Measurements from ENCODE around the gene OR2B6. TPM values are rescaled to one million over a fixed set of nuclear protein-coding genes. Genes with fewer than 3 reads are reported as not detected.

OR2B6 gene
- total RNA-seq, 1 donor from 2014 or later = not detected

GRCh38 chr6:27977387-27977786, 20.3 kb downstream of the OR2B6 start:
- Mint-ChIP-seq H3K27me3 (ENCODE audit: low read depth) (peaks cover 19% of the 10 kb centered on the region), H3K4me3 (ENCODE audit: unreplicated experiment) (no peak overlapping the region)

GRCh38 chr6:27978705-27979104, 21.7 kb downstream of the OR2B6 start:
- Mint-ChIP-seq H3K27me3 (ENCODE audit: low read depth) (peaks cover 19% of the 10 kb centered on the region), H3K27ac (ENCODE audit: unreplicated experiment) (no peak overlapping the region), H3K4me3 (ENCODE audit: unreplicated experiment) (no peak overlapping the region), H3K9me3 (ENCODE audit: low read depth) (no peaks in the 10 kb centered on the region), H3K36me3 (ENCODE audit: low read depth) (no peaks in the 10 kb centered on the region), H3K4me1 (ENCODE audit: low read depth) (no peaks in the 10 kb centered on the region)
- no peak for DNase-seq (ENCODE audit: low spot score)
- TF ChIP-seq CTCF (IDR thresholded peaks at IDR 0.05) = no peak

More at GRCh38 chr6:27977387-27977786, 20.3 kb downstream of the OR2B6 start:
- H3K36me3 Mint-ChIP-seq (ENCODE audit: low read depth) = no peaks in the 10 kb centered on the region
- no peak for TF ChIP-seq CTCF (IDR thresholded peaks at IDR 0.05)
- H3K9me3 Mint-ChIP-seq (ENCODE audit: low read depth) = no peaks in the 10 kb centered on the region
- H3K4me1 Mint-ChIP-seq (ENCODE audit: low read depth) = no peaks in the 10 kb centered on the region
- DNase-seq (ENCODE audit: low spot score) = no peak
- no peak overlapping the region for H3K27ac Mint-ChIP-seq (ENCODE audit: unreplicated experiment)

- no peaks in the 10 kb centered on the region for H3K4me1 Mint-ChIP-seq (ENCODE audit: low read depth)
- no peak overlapping the region for H3K4me3 Mint-ChIP-seq (ENCODE audit: unreplicated experiment)
- TF ChIP-seq CTCF (IDR thresholded peaks at IDR 0.05) = no peak
- no peak overlapping the region for H3K27ac Mint-ChIP-seq (ENCODE audit: unreplicated experiment)
- no peak for DNase-seq (ENCODE audit: low spot score)
- peaks cover 22% of the 10 kb centered on the region for H3K27me3 Mint-ChIP-seq (ENCODE audit: low read depth)
- no peaks in the 10 kb centered on the region for H3K9me3 Mint-ChIP-seq (ENCODE audit: low read depth)
- H3K36me3 Mint-ChIP-seq (ENCODE audit: low read depth) = no peaks in the 10 kb centered on the region
These were observed 23.1 kb downstream of the OR2B6 start for GRCh38 chr6:27980111-27980510.

- H3K27ac Mint-ChIP-seq (ENCODE audit: unreplicated experiment) = no peak overlapping the region
- no peaks in the 10 kb centered on the region for H3K4me1 Mint-ChIP-seq (ENCODE audit: low read depth)
- no peaks in the 10 kb centered on the region for H3K36me3 Mint-ChIP-seq (ENCODE audit: low read depth)
- H3K27me3 Mint-ChIP-seq (ENCODE audit: low read depth) = peaks cover 29% of the 10 kb centered on the region
- H3K4me3 Mint-ChIP-seq (ENCODE audit: unreplicated experiment) = no peak overlapping the region
- TF ChIP-seq CTCF (IDR thresholded peaks at IDR 0.05) = no peak
- no peak for DNase-seq (ENCODE audit: low spot score)
- H3K9me3 Mint-ChIP-seq (ENCODE audit: low read depth) = no peaks in the 10 kb centered on the region
These were observed 30.1 kb downstream of the OR2B6 start for GRCh38 chr6:27986928-27987725.

- no peak for DNase-seq (ENCODE audit: low spot score)
- H3K9me3 Mint-ChIP-seq (ENCODE audit: low read depth) = no peaks in the 10 kb centered on the region
- TF ChIP-seq CTCF (IDR thresholded peaks at IDR 0.05) = no peak
- H3K4me1 Mint-ChIP-seq (ENCODE audit: low read depth) = no peaks in the 10 kb centered on the region
- no peaks in the 10 kb centered on the region for H3K36me3 Mint-ChIP-seq (ENCODE audit: low read depth)
- no peak overlapping the region for H3K27ac Mint-ChIP-seq (ENCODE audit: unreplicated experiment)
- H3K27me3 Mint-ChIP-seq (ENCODE audit: low read depth) = peaks cover 20% of the 10 kb centered on the region
- no peak overlapping the region for H3K4me3 Mint-ChIP-seq (ENCODE audit: unreplicated experiment)
These were observed 37.6 kb downstream of the OR2B6 start for GRCh38 chr6:27994616-27995015.

Measured in chondrocyte (in vitro differentiated cells).